ENCODE results near the gene PTCHD1. TPM values are rescaled to one million over a fixed set of nuclear protein-coding genes. Genes with fewer than 3 reads are reported as not detected.

The PTCHD1 gene
- total RNA-seq (2021; ENCODE audit: unreplicated experiment) (1.4 TPM), Bru-seq, nascent RNA (percentile 48 among the genes with signal in this experiment), BruChase-seq, experiment 1, labeled RNA remaining after a 2-hour chase (percentile 51 among the genes with signal in this experiment), BruChase-seq, experiment 2, labeled RNA remaining after a 6-hour chase (percentile 46 among the genes with signal in this experiment)
- 1.1 TPM for polyA plus RNA-seq (2012; ENCODE audit: insufficient read length)
- long read RNA-seq, full-length matches to known transcripts, result 3 of 10 reads
- long read RNA-seq, partial matches to known transcripts, result 3 of 10 reads
- long read RNA-seq, other reads (novel, unspliced or antisense), result 4 of 10 reads

GRCh38 chrX:23334848-23335599 lies at the start of gene PTCHD1:
Gene PTCHD1 (plus strand): TSS chrX:23334849. CDS start chrX:23334876, 27 bp downstream.
- Histone ChIP-seq H3K4me1 (ENCODE audit: control insufficient read depth, insufficient read depth, low read length) (no peaks in the 10 kb centered on the region), H3K9me3 (ENCODE audit: control insufficient read depth, insufficient read depth, low read depth, low read length) (no peaks in the 10 kb centered on the region), H3K27me3 (ENCODE audit: control insufficient read depth, insufficient read depth, low read length) (no peaks in the 10 kb centered on the region; the same call in 1 of the 2 replicates), H3K36me3 (ENCODE audit: control insufficient read depth, insufficient read depth, low read length) (no peaks in the 10 kb centered on the region), H3K4me3 (ENCODE audit: low read depth in 2 of 2, low read length in 2 of 2) (peak within 1 kb of the TSS; percentile 31 to 41), H3K27ac (ENCODE audit: low read length) (no peak within 1 kb of the TSS)
- DNase-seq (ENCODE audit: low read depth, low spot score) (no peak), ATAC-seq (peak; percentile 62)
- TF ChIP-seq POLR2AphosphoS5 (IDR thresholded peaks at IDR 0.05; ENCODE audit: low read depth, low read length) (no peak), SIN3A (IDR thresholded peaks at IDR 0.05; ENCODE audit: borderline replicate concordance, insufficient read depth, low read depth, low read length) (no peak), TCF7L2 (IDR thresholded peaks at IDR 0.05; ENCODE audit: low read depth, low read length) (no peak), CTCF (IDR thresholded peaks at IDR 0.05) (no peak), REST (IDR thresholded peaks at IDR 0.05; ENCODE audit: insufficient read depth in 1 of 2, low read depth in 2 of 2, low read length in 1 of 2) (no peak)
- BruUV-seq (replicated peaks), result no TSS peak
- in situ Hi-C loops (cut with HindIII; ENCODE audit: low pct_unique_long_range_greater_than_20kb, low sequenced_read_pairs), result no loop called here
- intact Hi-C loops (cut with micrococcal nuclease; ENCODE audit: unreplicated experiment), result no loop called here
- CTCF ChIA-PET, result no interaction called here
- POLR2A ChIA-PET, result no interaction called here

GRCh38 chrX:23286731-23287130 lies 47.9 kb upstream of the PTCHD1 start:
- no peaks in the 10 kb centered on the region for H3K9me3 ChIP-seq (ENCODE audit: control insufficient read depth, insufficient read depth, low read depth, low read length)
- no peaks in the 10 kb centered on the region for H3K27me3 ChIP-seq (ENCODE audit: control insufficient read depth, insufficient read depth, low read length)
- POLR2A ChIA-PET, result no interaction called here
- no TSS peak for BruUV-seq (replicated peaks)
- TF ChIP-seq POLR2AphosphoS5 (IDR thresholded peaks at IDR 0.05; ENCODE audit: low read depth, low read length) (no peak), TCF7L2 (IDR thresholded peaks at IDR 0.05; ENCODE audit: low read depth, low read length) (no peak), CTCF (IDR thresholded peaks at IDR 0.05) (no peak), REST (IDR thresholded peaks at IDR 0.05; ENCODE audit: insufficient read depth in 1 of 2, low read depth in 2 of 2, low read length in 1 of 2) (no peak), SIN3A (IDR thresholded peaks at IDR 0.05; ENCODE audit: borderline replicate concordance, insufficient read depth, low read depth, low read length) (no peak)
- intact Hi-C loops (cut with micrococcal nuclease; ENCODE audit: unreplicated experiment), result no loop called here
- in situ Hi-C loops (cut with HindIII; ENCODE audit: low pct_unique_long_range_greater_than_20kb, low sequenced_read_pairs), result no loop called here
- no peaks in the 10 kb centered on the region for H3K4me1 ChIP-seq (ENCODE audit: control insufficient read depth, insufficient read depth, low read length)
- no peak overlapping the region for H3K4me3 ChIP-seq (ENCODE audit: low read depth in 2 of 2, low read length in 2 of 2)
- DNase-seq (ENCODE audit: low read depth, low spot score) (no peak), ATAC-seq (no peak)
- no peaks in the 10 kb centered on the region for H3K36me3 ChIP-seq (ENCODE audit: control insufficient read depth, insufficient read depth, low read length)
- CTCF ChIA-PET, result no interaction called here
- H3K27ac ChIP-seq (ENCODE audit: low read length), result no peak overlapping the region

All from Panc1 (cell line).